Body of pancreas (tissue), 4 donors: ENCODE measurements around the gene ANKLE2. TPM values are rescaled to one million over a fixed set of nuclear protein-coding genes. Genes with fewer than 3 reads are reported as not detected.

Experiments
- ATAC-seq: fragments of 150-250 bp; one replicate; pipeline ENCODE4 v1.9.1; 2016
- DNase-seq, 4 donors: peaks; one replicate each; pipeline ENCODE4 v3.0.0-alpha.2; 2019
- H3K27ac ChIP-seq, 4 donors: fragments of 200-600 bp; sonication (generic); 1 replicate in 3 of 4; 2 replicates in 1 of 4; pipeline versions ENCODE4 v1.5.1 to v1.6.1; 2016 to 2019; ENCODE audit warnings: mild to moderate bottlenecking in 1 of 4, mixed read lengths in 1 of 4, moderate library complexity in 1 of 4
- H3K27me3 ChIP-seq, 2 donors: fragments of 200-600 bp; sonication (generic); one replicate each; pipeline ENCODE4 v1.6.0; 2016; ENCODE audit warnings: mild to moderate bottlenecking in 1 of 2
- H3K36me3 ChIP-seq, 2 donors: fragments of 200-600 bp; sonication (generic); replicated peaks in 1 of 2; 2 replicates each; pipeline ENCODE4 v1.5.1; 2016; ENCODE audit warnings: low read depth in 2 of 2; ENCODE audit not compliant: insufficient read depth in 1 of 2
- H3K4me1 ChIP-seq: fragments of 200-600 bp; sonication (generic); one replicate; pipeline ENCODE4 v1.6.0; 2016
- H3K4me3 ChIP-seq, 2 donors: fragments of 200-600 bp; sonication (generic); 1 replicate in 1 of 2; 2 replicates in 1 of 2; pipeline ENCODE4 v1.5.1; 2016 to 2019
- H3K9me3 ChIP-seq, 3 donors: fragments of 200-600 bp; sonication (generic); 1 replicate in 2 of 3; 2 replicates in 1 of 3; pipeline ENCODE4 v1.5.1; 2016
- CTCF ChIP-seq, 7 experiments: fragments of 450-650 bp in 4 of 7; fragments of 200-600 bp in 3 of 7; sonication (generic) in 3 of 7; IDR thresholded peaks; one replicate each; pipeline ENCODE4 v1.5.1; 2016 to 2019; ENCODE audit warnings: antibody characterized with exemption in 7 of 7
- POLR2A ChIP-seq, 3 donors: fragments of 450-650 bp; IDR thresholded peaks; one replicate each; pipeline ENCODE4 v1.6.1; 2016; ENCODE audit warnings: antibody characterized with exemption in 3 of 3, mild to moderate bottlenecking in 2 of 3
- WGBS, 2 donors: methylation state at CpG; one replicate each; pipeline ENCODE4 v1.1.5; 2017; 5-methylcytosine and 5-hydroxymethylcytosine counted together
- intact Hi-C: fragments of 100-400 bp; cut with DNase I; formaldehyde crosslinking; loops from one replicate; pipeline ENCODE4 v1.15.1; 2023
- total RNA-seq, 2 donors: library from RNA; depleted of rRNA; stranded (reverse); fragments of >200 nt; gene quantifications; one replicate each; pipeline ENCODE4 v1.1.0, GENCODE V29; 2016

Gene ANKLE2
- total RNA-seq, 2 donors from 2014 or later: 37.9 to 76.1 TPM

GRCh38 chr12:132774159-132774558, 12.5 kb upstream of the ANKLE2 start:
- Histone ChIP-seq H3K27ac (no peak overlapping the region), H3K4me3 (no peak overlapping the region), H3K36me3 (peaks cover 25 to 26% of the 10 kb centered on the region in 2 donors), H3K9me3 (no peaks in the 10 kb centered on the region), H3K27me3 (no peaks in the 10 kb centered on the region), H3K4me1 (no peaks in the 10 kb centered on the region)
- intact Hi-C loops: no loop called here
- 89 to 100% methylated on average over 7 to 12 of the region's 18 CpGs for WGBS, 2 donors
- DNase-seq: no peak
- no peak for ATAC-seq
- TF ChIP-seq POLR2A (IDR thresholded peaks at IDR 0.05) (no peak), CTCF (IDR thresholded peaks at IDR 0.05) (no peak)

- DNase-seq (no peak), ATAC-seq (no peak)
- TF ChIP-seq CTCF (IDR thresholded peaks at IDR 0.05) (no peak), POLR2A (IDR thresholded peaks at IDR 0.05) (no peak)
Observed at GRCh38 chr12:132773077-132773955, 11.7 kb upstream of the ANKLE2 start.

GRCh38 chr12:132772606-132773005, 11.0 kb upstream of the ANKLE2 start:
- Histone ChIP-seq H3K27ac (peak overlapping the region in 1 of 4 donors; percentile 2), H3K4me3 (no peak overlapping the region), H3K4me1 (no peaks in the 10 kb centered on the region), H3K9me3 (no peaks in the 10 kb centered on the region), H3K36me3 (peaks cover 20 to 26% of the 10 kb centered on the region in 2 donors), H3K27me3 (no peaks in the 10 kb centered on the region)
- DNase-seq (peak in 1 of 4 donors; percentile 40), ATAC-seq (no peak)
- no peak for TF ChIP-seq POLR2A (IDR thresholded peaks at IDR 0.05)
- no peak for TF ChIP-seq CTCF (IDR thresholded peaks at IDR 0.05)
- WGBS, 2 donors: 82 to 89% methylated on average over 14 of the region's 14 CpGs
- intact Hi-C loops: no loop called here

More at GRCh38 chr12:132773077-132773955, 11.7 kb upstream of the ANKLE2 start:
- Histone ChIP-seq H3K27ac (peak overlapping the region in 1 of 4 donors; percentile 2), H3K9me3 (no peaks in the 10 kb centered on the region), H3K36me3 (peaks cover 25 to 26% of the 10 kb centered on the region in 2 donors), H3K4me3 (no peak overlapping the region), H3K27me3 (no peaks in the 10 kb centered on the region), H3K4me1 (no peaks in the 10 kb centered on the region)
- intact Hi-C loops: no loop called here
- WGBS, 2 donors: 91 to 92% methylated on average over 24 to 41 of the region's 41 CpGs

GRCh38 chr12:132771126-132771838, 9.7 kb upstream of the ANKLE2 start:
- no peak overlapping the region for H3K4me3 ChIP-seq
- peaks cover 18 to 26% of the 10 kb centered on the region in 2 donors for H3K36me3 ChIP-seq
- H3K4me1 ChIP-seq: no peaks in the 10 kb centered on the region
- H3K9me3 ChIP-seq: no peaks in the 10 kb centered on the region
- no peak for TF ChIP-seq POLR2A (IDR thresholded peaks at IDR 0.05)
- TF ChIP-seq CTCF (IDR thresholded peaks at IDR 0.05): no peak
- 88 to 93% methylated on average over 15 of the region's 15 CpGs for WGBS, 2 donors
- DNase-seq (no peak), ATAC-seq (no peak)
- intact Hi-C loops: no loop called here
- no peaks in the 10 kb centered on the region for H3K27me3 ChIP-seq
- peak overlapping the region in 1 of 4 donors; percentile 68 for H3K27ac ChIP-seq
